ENCODE measurements around the gene MAP4K1. TPM values are rescaled to one million over a fixed set of nuclear protein-coding genes. Genes with fewer than 3 reads are reported as not detected.

The MAP4K1 gene
- total RNA-seq, 1 donor from 2014 or later: not detected

DNA sequence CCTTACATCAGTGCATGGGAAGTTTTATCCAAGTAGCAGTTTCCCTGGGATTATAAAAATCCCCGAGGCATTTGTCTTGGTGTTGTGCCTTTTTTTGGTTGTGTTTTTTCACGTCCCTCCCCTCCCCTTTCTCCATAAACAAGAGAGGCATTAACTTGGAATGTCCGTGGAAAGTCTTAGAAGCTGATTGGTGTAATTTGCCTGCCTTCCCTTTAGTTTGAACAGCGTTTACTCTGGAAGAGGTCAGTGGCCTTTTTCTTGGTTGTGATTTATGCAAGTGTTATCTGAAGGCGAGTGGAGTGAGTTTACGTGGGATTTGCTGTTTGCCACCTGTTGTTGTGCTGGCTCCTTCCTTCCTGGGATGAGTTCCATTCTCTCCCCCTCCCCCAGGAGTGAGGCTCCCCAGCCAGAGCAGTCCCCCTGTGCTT lies 36.9 kb upstream of the MAP4K1 start:
- Histone ChIP-seq H3K27me3 (ENCODE audit: control insufficient read depth, insufficient read depth, low read length) (no peaks in the 10 kb centered on the region), H3K4me3 (ENCODE audit: low read depth, low read length) (no peak overlapping the region), H3K36me3 (ENCODE audit: control insufficient read depth, insufficient read depth, low read length) (peaks cover 6% of the 10 kb centered on the region)
- FAIRE-seq (no peak), DNase-seq (ENCODE audit: low read depth) (no peak)
- TF ChIP-seq CTCF (IDR thresholded peaks at IDR 0.05; ENCODE audit: insufficient read depth, low read length, severe bottlenecking): no peak

GRCh38 chr19:38653028-38653571 lies 35.3 kb upstream of the MAP4K1 start:
- FAIRE-seq: no peak
- no peak for TF ChIP-seq CTCF (IDR thresholded peaks at IDR 0.05; ENCODE audit: insufficient read depth, low read length, severe bottlenecking)
- H3K36me3 ChIP-seq (ENCODE audit: control insufficient read depth, insufficient read depth, low read length): peaks cover 6% of the 10 kb centered on the region
- DNase-seq (ENCODE audit: low read depth): peak; percentile 48
- no peak overlapping the region for H3K4me3 ChIP-seq (ENCODE audit: low read depth, low read length)
- no peaks in the 10 kb centered on the region for H3K27me3 ChIP-seq (ENCODE audit: control insufficient read depth, insufficient read depth, low read length)

GRCh38 chr19:38650911-38651584 lies 33.3 kb upstream of the MAP4K1 start:
- H3K27me3 ChIP-seq (ENCODE audit: control insufficient read depth, insufficient read depth, low read length): no peaks in the 10 kb centered on the region
- no peak for FAIRE-seq
- peaks cover 6% of the 10 kb centered on the region for H3K36me3 ChIP-seq (ENCODE audit: control insufficient read depth, insufficient read depth, low read length)
- peak; percentile 80 for DNase-seq (ENCODE audit: low read depth)
- H3K4me3 ChIP-seq (ENCODE audit: low read depth, low read length): no peak overlapping the region
- no peak for TF ChIP-seq CTCF (IDR thresholded peaks at IDR 0.05; ENCODE audit: insufficient read depth, low read length, severe bottlenecking)

DNA sequence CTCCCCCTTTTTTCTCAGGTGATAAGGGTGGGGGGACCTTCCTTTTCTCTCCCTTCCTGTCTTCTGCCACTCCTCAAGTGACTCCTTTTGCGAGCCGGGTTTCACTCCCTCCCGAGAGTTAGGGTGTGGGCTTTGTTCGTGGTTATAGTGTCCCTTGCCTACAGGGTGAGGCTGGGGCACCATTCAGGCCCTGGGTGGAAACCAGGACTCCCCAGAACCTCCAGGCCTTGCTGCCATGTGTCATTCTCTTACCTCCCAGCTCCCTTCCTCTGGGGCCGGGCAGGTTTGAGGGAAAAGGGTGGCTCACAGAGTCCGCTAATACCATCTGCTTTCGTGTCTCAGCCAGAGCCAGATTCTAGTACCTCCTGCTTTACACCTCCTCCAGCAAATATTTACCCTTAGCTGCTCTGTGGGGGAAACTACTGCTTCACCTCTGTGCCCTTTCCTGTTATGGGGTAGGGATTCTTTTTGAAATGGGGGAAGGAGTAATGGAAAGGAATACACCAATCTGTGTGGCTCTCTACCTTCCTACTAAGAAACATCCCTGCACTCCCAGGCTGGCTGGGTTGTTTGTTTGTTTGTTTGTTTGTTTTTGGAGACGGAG lies 32.5 kb upstream of the MAP4K1 start:
- peak; percentile 51 for DNase-seq (ENCODE audit: low read depth)
- peaks cover 6% of the 10 kb centered on the region for H3K36me3 ChIP-seq (ENCODE audit: control insufficient read depth, insufficient read depth, low read length)
- H3K4me3 ChIP-seq (ENCODE audit: low read depth, low read length): peak overlapping the region; percentile 99
- no peaks in the 10 kb centered on the region for H3K27me3 ChIP-seq (ENCODE audit: control insufficient read depth, insufficient read depth, low read length)
- TF ChIP-seq CTCF (IDR thresholded peaks at IDR 0.05; ENCODE audit: insufficient read depth, low read length, severe bottlenecking): no peak
- no peak for FAIRE-seq

GRCh38 chr19:38649305-38650171 lies 31.8 kb upstream of the MAP4K1 start:
- FAIRE-seq (no peak), DNase-seq (ENCODE audit: low read depth) (peak; percentile 65)
- Histone ChIP-seq H3K27me3 (ENCODE audit: control insufficient read depth, insufficient read depth, low read length) (no peaks in the 10 kb centered on the region), H3K4me3 (ENCODE audit: low read depth, low read length) (peak overlapping the region; percentile 99), H3K36me3 (ENCODE audit: control insufficient read depth, insufficient read depth, low read length) (peaks cover 3% of the 10 kb centered on the region)
- no peak for TF ChIP-seq CTCF (IDR thresholded peaks at IDR 0.05; ENCODE audit: insufficient read depth, low read length, severe bottlenecking)

All from bronchial epithelial cell (primary cell).